NCI-H446 treated with DMSO at 0.1 percent for 48 hours (cell line): ENCODE data around the gene NINL.

Experiments
- DNase-seq: peaks from one replicate; lab custom pipeline; 2025; lab: John Stamatoyannopoulos, UW

Gene NINL

GRCh38 chr20:25464501-25465242 is 120.7 kb downstream of the NINL start:
- DNase-seq: no peak

- DNase-seq: no peak
These were observed 123.4 kb downstream of the NINL start for GRCh38 chr20:25461786-25462545.

DNA sequence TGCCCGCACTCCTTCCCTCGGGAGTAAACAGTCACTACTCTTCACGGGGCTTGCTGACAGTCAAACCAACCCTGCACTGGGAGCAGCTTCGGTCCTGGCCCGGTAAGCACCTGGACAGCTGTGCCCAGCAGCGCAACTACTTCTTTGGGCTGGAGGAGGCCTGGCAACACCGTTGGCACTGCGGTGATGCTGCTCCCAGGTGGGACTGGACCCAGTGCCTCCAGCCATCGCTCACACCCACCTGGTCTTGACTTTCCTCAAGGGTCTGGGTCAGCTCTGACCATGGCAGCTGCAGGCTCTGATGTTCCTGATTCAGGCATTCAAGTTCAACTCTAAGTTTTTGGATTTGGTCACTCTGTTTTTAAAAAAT is 124.1 kb downstream of the NINL start:
- DNase-seq: no peak

GRCh38 chr20:25460566-25461280 is 124.6 kb downstream of the NINL start:
- DNase-seq: no peak

- no peak for DNase-seq
These were observed 125.3 kb downstream of the NINL start for GRCh38 chr20:25459916-25460535.

DNA sequence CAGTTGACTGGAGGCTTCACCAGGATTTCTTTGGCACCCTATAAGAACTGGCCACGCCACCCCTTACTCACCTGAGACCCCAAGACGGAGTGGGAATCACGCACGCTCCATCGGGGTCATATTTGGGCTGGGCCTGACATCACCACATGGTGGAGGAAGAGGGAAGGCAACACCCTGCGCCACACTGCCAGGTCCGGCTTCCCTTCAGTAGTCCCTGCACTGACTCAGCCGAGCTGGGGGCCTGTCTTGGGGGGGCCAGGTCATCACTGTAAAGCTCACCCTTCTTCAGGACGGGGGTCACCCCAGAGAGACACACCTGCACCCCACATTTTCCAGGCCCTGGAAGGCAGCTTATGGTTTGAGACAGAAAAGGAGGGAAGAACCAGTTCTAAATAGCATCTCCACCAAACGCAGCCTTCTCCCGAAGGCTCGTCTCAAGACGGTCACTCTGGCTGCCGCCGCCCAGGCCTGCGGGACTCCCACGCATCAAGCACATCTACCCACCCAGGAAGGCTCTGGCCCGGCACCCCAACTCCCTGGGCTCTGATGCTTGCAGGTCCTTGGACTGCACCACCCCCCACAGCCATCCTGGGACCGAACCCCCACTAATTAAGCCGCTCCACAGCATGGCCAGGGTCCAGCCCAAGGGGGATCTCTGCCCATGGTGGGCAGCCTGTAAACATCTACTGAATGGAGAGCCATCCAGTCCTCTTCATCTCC is 126.1 kb downstream of the NINL start:
- no peak for DNase-seq

GRCh38 chr20:25457886-25458680 is 127.2 kb downstream of the NINL start:
- DNase-seq: no peak

DNA sequence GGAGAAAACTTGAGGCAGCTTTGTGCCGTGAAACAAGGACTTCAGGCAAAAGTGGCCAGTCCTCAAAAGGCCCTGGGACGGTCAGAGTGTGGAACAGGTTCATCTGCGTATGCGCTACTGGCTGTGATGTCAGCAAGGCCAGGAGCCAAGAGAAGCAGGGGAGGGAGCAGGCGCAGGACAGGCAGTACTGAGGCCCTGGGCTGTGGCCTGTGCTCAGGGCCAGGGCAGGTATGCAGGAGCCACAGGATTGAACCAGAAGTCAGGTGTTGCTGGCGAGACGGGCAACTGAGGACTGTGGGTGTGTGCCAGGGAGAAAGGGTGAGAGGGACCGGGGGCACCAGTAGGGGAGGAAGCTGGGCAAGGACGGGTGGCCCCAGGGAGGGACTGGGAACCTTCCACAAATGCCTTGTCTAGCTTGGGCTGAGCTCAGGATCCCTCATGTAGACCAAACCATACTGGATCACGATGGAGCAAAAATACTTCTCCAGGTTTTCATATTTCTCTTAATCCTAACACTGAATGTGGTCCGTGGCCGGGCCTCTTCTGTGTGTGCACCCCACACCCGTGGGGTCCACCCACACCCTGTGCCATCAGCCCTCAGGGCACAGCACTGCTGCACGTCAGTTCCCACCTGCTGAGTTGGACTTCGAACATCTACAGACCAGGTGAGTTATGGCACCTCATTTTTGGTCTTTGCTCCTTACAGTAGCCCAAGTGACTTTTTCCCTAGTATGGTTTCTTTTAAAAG is 131.0 kb downstream of the NINL start:
- DNase-seq: no peak

GRCh38 chr20:25453035-25453810 is 132.1 kb downstream of the NINL start:
- peak; percentile 8 for DNase-seq

DNA sequence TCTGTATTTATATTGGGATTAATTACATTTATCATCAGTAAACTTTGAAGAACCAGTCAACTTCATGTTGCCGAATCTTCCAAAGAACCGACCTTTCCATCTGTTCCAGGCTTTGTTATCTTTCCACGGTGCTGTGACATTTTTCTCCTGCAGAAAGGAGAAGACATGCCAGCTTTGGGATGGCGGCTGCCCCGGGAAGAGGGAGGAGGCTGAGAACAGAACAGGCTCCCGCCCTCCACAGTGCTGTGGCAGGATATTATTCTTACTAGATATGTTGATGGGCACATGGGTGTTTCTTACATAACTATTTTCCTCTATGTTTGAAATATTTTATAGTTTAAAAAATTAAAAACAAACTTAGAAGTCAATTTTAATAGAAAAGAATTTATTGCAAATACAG is 133.0 kb downstream of the NINL start:
- no peak for DNase-seq

- DNase-seq: no peak
These were observed 137.7 kb downstream of the NINL start for GRCh38 chr20:25447671-25448070.

DNA sequence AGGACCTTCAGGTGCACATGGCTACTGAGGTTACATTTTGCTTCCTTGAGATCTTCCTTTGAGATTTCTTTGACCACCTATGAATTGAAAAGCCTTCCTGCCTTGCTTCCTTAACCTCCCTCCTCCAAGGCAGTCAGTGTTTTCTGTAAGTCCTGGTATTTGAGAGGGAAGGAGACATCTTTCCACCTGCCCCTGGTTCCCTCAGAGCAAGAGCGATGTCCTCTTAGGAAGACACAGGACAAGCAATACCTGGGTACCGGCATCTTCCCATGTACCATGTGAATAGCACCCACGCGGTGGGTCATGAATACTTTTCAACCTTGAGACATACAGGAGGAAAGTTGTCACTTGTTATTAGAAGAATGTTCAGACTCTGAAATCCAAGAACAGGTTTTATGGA is 140.8 kb downstream of the NINL start:
- DNase-seq: no peak

GRCh38 chr20:25439328-25439727 is 146.0 kb downstream of the NINL start:
- DNase-seq: no peak

DNA sequence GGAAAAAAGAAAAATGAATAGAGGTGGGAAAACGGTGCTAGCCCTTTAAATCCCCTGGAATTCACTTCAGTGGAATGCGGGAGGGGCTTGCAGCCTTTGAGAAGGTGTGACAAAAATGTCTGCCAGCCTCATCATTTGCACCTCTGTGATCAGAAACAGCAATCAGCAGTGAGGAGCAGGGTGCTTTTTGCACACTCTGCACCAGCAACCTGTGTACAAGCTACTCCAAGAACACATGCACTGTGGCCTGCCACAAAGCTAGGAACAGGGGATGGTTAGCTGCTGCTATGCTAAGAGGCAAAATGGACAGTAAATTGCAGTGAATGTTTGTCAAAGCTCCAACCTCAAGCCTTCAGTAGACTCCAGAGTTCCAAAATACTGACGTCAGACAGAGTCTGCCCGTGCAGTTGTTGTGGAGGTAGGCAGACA is 148.2 kb downstream of the NINL start:
- no peak for DNase-seq

DNA sequence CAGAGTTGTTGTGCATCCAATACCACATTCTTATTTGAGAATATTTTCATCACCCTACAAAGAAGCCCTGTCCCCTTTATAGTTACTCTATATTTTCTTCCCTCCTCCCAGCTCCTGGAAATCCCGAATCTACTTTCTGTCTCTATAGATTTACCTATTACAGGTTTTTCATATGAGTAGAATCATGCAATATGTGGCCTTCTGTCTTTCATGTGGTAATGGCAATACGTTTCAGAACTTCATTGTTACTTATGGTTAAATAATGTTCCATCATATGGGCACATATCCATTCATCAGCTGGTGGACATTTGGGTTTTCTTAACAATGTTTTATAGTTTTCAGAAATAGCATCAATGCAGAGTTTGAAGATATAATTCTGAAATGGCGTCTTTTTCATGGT is 160.8 kb downstream of the NINL start:
- no peak for DNase-seq

DNA sequence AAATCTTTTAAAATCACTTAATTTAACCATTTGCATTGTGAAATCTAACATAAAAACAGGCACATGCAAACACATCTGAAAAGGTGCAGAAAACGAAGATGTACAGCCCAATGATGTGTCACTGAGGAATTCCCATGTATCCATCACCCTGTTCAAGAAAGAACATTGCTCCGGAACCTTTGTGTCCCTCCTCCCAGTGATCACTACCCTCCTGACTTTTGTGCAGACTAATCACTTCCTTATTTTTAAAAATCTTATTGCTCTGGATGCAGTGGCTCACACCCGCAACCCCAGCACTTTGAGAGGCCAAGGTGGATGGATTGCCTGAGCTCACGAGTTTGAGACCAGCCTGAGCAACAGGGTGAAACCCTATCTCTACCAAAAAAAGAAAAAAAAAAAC is 163.3 kb downstream of the NINL start:
- DNase-seq: no peak

DNA sequence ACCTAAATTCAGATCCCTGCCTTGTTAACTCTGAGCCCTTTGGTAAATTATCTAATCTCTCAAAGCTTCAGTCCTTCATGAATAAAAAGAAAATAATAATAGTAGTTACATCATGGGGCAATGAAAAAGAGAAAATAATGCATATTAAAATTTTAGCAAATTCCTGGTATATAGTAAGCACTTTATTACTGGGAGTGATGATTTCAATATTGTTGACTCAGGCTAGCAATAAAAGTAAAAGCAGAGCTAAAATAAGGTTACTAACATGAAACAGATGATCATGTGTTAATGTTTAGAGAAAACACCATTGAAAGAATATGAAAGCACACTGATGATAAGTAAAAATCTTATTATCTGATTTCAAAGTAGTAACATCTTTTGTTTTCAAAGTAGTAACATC is 164.2 kb downstream of the NINL start:
- DNase-seq: no peak

GRCh38 chr20:25418776-25419175 is 166.6 kb downstream of the NINL start:
- no peak for DNase-seq

DNA sequence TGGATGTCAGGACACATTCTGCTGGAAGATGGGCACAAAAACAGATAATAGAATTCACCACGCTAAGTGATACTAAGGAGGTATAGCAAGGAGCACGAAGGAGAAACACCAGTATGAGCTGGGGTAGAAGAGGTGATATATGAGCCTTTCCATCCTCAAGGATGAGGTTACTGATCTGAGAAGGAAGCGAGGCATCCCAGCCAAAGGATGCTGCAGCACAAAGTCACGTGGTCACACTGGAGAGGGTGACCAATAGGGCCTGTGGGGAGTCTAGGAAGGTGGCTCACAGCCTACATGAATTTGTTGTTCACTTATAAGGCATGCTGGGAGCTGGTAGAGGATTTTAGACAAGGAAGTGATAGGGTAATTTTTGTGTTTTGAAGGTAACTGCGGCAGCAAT is 176.4 kb downstream of the NINL start:
- DNase-seq: no peak

- no peak for DNase-seq
These were observed 177.2 kb downstream of the NINL start for GRCh38 chr20:25408170-25408547.
